ENCODE measurements around the gene CXCL10.
A peak's percentile ranks its signal among the peaks of the same experiment; 100 is the strongest.

The CXCL10 gene

DNA sequence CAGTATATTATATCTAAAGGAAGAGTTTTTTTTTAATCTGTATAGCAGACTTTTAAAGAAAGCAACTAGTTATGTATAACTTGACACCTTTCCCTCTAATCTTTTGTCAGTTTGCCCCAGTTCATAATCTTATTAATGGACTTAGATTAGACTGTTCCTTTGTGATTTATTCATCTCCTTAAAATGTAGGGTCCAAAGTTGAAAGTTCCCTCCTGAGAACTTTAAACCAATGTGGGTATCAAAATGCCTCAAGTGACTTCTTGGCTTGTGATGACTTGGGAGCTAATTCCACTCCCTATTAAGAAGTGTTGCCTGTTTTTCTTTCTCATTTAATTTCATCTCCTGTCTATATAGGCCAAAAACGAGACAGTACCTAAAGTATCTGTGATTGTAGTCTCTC is 26.2 kb downstream of the CXCL10 start:
- Histone ChIP-seq H3K9me3 (ENCODE audit: control insufficient read depth, insufficient read depth, low read depth, low read length) (no peaks in the 10 kb centered on the region), H3K4me3 (ENCODE audit: low read depth, low read length) (no peak overlapping the region), H3K4me1 (ENCODE audit: control insufficient read depth, insufficient read depth, low read length) (no peaks in the 10 kb centered on the region), H3K27ac (ENCODE audit: extremely low read depth, low read depth, low read length) (no peak overlapping the region), H3K36me3 (ENCODE audit: control insufficient read depth in 2 of 2, insufficient read depth in 1 of 2, low read length in 2 of 2) (no peaks in the 10 kb centered on the region)
- TF ChIP-seq GLI4 (tag by site-specific recombination; IDR thresholded peaks at IDR 0.05) (no peak), ZNF2 (tag by site-specific recombination; IDR thresholded peaks at IDR 0.05) (no peak), HOXA7 (CRISPR knock-in tag; IDR thresholded peaks at IDR 0.05; ENCODE audit: borderline replicate concordance) (no peak), ZNF488 (tag by site-specific recombination; IDR thresholded peaks at IDR 0.05) (no peak), ZFP37 (tag by site-specific recombination; IDR thresholded peaks at IDR 0.05) (no peak), ZNF48 (tag by site-specific recombination; IDR thresholded peaks at IDR 0.05) (no peak), ZNF558 (tag by site-specific recombination; IDR thresholded peaks at IDR 0.05) (no peak), ZNF701 (tag by site-specific recombination; IDR thresholded peaks at IDR 0.05) (no peak), FEZF1 (tag by site-specific recombination; IDR thresholded peaks at IDR 0.05) (no peak), ZNF530 (tag by site-specific recombination; IDR thresholded peaks at IDR 0.05; ENCODE audit: low read depth) (no peak), ZNF174 (tag by site-specific recombination; IDR thresholded peaks at IDR 0.05) (no peak), ZNF776 (tag by site-specific recombination; IDR thresholded peaks at IDR 0.05; ENCODE audit: borderline replicate concordance) (no peak), ZNF544 (tag by site-specific recombination; IDR thresholded peaks at IDR 0.05) (no peak), ZNF621 (tag by site-specific recombination; IDR thresholded peaks at IDR 0.05) (no peak), ZNF366 (tag by site-specific recombination; conservative IDR thresholded peaks at IDR 0.05) (no peak), PRDM10 (tag by site-specific recombination; IDR thresholded peaks at IDR 0.05) (no peak)
- CTCF ChIA-PET = interaction anchor here (0.6 to 3.0 kb wide), 8 partner anchors 11 to 90 kb away, joined by 3 to 20 read pairs (median 4); partner anchors contain the start of gene CXCL9
- POLR2A ChIA-PET = no interaction called here

GRCh38 chr4:75995727-75996126 is 27.6 kb downstream of the CXCL10 start:
- CTCF ChIA-PET = interaction anchor here (0.6 to 3.0 kb wide), 27 partner anchors 10 to 736 kb away, joined by 3 to 20 read pairs (median 4); partner anchors contain the start of genes ART3, CXCL11 and CXCL9
- Histone ChIP-seq H3K36me3 (ENCODE audit: control insufficient read depth in 2 of 2, insufficient read depth in 1 of 2, low read length in 2 of 2) (no peaks in the 10 kb centered on the region), H3K27ac (ENCODE audit: extremely low read depth, low read depth, low read length) (no peak overlapping the region), H3K4me1 (ENCODE audit: control insufficient read depth, insufficient read depth, low read length) (no peaks in the 10 kb centered on the region), H3K4me3 (ENCODE audit: low read depth, low read length) (no peak overlapping the region), H3K9me3 (ENCODE audit: control insufficient read depth, insufficient read depth, low read depth, low read length) (no peaks in the 10 kb centered on the region)
- POLR2A ChIA-PET = no interaction called here
- TF ChIP-seq CTCF (tag by site-specific recombination; IDR thresholded peaks at IDR 0.05) (peak; percentile 33; the same call in 1 of the 2 replicates), ZNF654 (tag by site-specific recombination; IDR thresholded peaks at IDR 0.05; ENCODE audit: low read depth) (peak; percentile 75), ZNF2 (tag by site-specific recombination; IDR thresholded peaks at IDR 0.05) (no peak)

Data from HEK293 (cell line).